22Rv1 (cell line): ENCODE data around the gene EIF4EBP2.

Experiments used
- H3K27ac ChIP-seq: fragments of 450-650 bp; 2 replicates; pipeline ENCODE4 v1.5.1; 2017
- CTCF ChIP-seq: fragments of 450-650 bp; IDR thresholded peaks from 2 replicates; pipeline ENCODE4 v1.5.1; 2017; ENCODE audit warnings: mild to moderate bottlenecking
- ZFX ChIP-seq: fragments of 450-650 bp; IDR thresholded peaks from 2 replicates; pipeline ENCODE4 v1.6.1; 2017; ENCODE audit warnings: antibody characterized with exemption, borderline replicate concordance

The EIF4EBP2 gene

GRCh38 chr10:70457759-70458305 is 53.9 kb downstream of the EIF4EBP2 start:
- TF ChIP-seq ZFX: no peak
- TF ChIP-seq CTCF: no peak
- no peak overlapping the region for H3K27ac ChIP-seq

- no peak overlapping the region for H3K27ac ChIP-seq
- TF ChIP-seq CTCF: no peak
Measured at GRCh38 chr10:70458329-70459060, 54.5 kb downstream of the EIF4EBP2 start.

- H3K27ac ChIP-seq: no peak overlapping the region
- no peak for TF ChIP-seq ZFX
- TF ChIP-seq CTCF: no peak
Measured at GRCh38 chr10:70459061-70459773, 55.3 kb downstream of the EIF4EBP2 start.

- no peak overlapping the region for H3K27ac ChIP-seq
- TF ChIP-seq CTCF: no peak
- no peak for TF ChIP-seq ZFX
Measured at GRCh38 chr10:70459774-70460490, 56.0 kb downstream of the EIF4EBP2 start.

GRCh38 chr10:70461397-70462348 is 57.7 kb downstream of the EIF4EBP2 start:
- H3K27ac ChIP-seq: no peak overlapping the region
- TF ChIP-seq ZFX (no peak), CTCF (peak; percentile 87)

GRCh38 chr10:70462349-70462984 is 58.5 kb downstream of the EIF4EBP2 start:
- H3K27ac ChIP-seq: no peak overlapping the region
- TF ChIP-seq CTCF: no peak
- no peak for TF ChIP-seq ZFX
